Right cardiac atrium (tissue), 5 donors: ENCODE data around the gene HOXA2. TPM values are rescaled to one million over a fixed set of nuclear protein-coding genes. Genes with fewer than 3 reads are reported as not detected.

Experiments
- ATAC-seq, 2 donors: fragments of 200-7000 bp; cut with Tn5 transposase; one replicate each; pipeline versions ENCODE4 v1.8.0 to v1.9.1; 2020; ENCODE audit warnings: moderate library complexity in 2 of 2, mild to moderate bottlenecking in 1 of 2
- DNase-seq, 3 donors: peaks; one replicate each; pipeline ENCODE4 v3.0.0-alpha.2; 2020
- H3K27ac ChIP-seq: one replicate; pipeline ENCODE4 v1.5.1; 2013; ENCODE audit warnings: mild to moderate bottlenecking, low read length, control low read depth, moderate library complexity
- H3K27me3 ChIP-seq: one replicate; pipeline ENCODE4 v1.6.1; 2013; ENCODE audit not compliant: control insufficient read depth, insufficient read depth
- H3K4me1 ChIP-seq: one replicate; pipeline ENCODE4 v1.6.1; 2013; ENCODE audit warnings: low read length; ENCODE audit not compliant: control insufficient read depth, insufficient read depth
- H3K4me3 ChIP-seq: one replicate; pipeline ENCODE4 v1.5.1; 2013; ENCODE audit warnings: low read length, control low read depth
- H3K9me3 ChIP-seq: one replicate; pipeline ENCODE4 v1.6.1; 2013; ENCODE audit warnings: low read length; ENCODE audit not compliant: control insufficient read depth
- WGBS: extraction: QIAGEN DNeasy Blood & Tissue Kit; methylation state at CpG from one replicate; pipeline ENCODE4 v1.1.7; 2013; 5-methylcytosine and 5-hydroxymethylcytosine counted together
- intact Hi-C, 4 donors: fragments of 100-400 bp; cut with DNase I; formaldehyde crosslinking; loops; one replicate each; pipeline versions ENCODE4 v1.11.0 to v1.14.0; 2022 to 2023
- polyA plus RNA-seq: library from polyadenylated mRNA; stranded (reverse); fragments of 200-250 nt; gene quantifications from one replicate; pipeline ENCODE4 v1.2.3, GENCODE V29; 2013
- total RNA-seq, 4 donors: library from RNA; stranded (reverse); fragmentation: NEBNext Ultra II Directional; extraction: Animal tissue kit (Norgen Biotek cat#: 25700); gene quantifications; one replicate each; pipeline ENCODE4 v1.2.1, GENCODE V29; 2021
- donor health status: healthy with polysubstance abuse.
- donor health status: DM: no; HTN: yes; CAD: no.
- donor health status: DM: no; HTN: no; CAD: no.
- donor health status: DM: no; HTN: yes; CAD: no; lungs with severe emphysema.
- donor health status: DM: yes; HTN: yes; CAD: no.

Gene HOXA2
- total and polyA plus RNA-seq, 5 donors, result 0.12 to 0.60 (median 0.36) TPM; not detected in 1

- Histone ChIP-seq H3K4me3 (no peak overlapping the region), H3K27ac (no peak overlapping the region), H3K27me3 (peaks cover 2% of the 10 kb centered on the region), H3K4me1 (no peaks in the 10 kb centered on the region), H3K9me3 (no peaks in the 10 kb centered on the region)
- no peak for DNase-seq
- ATAC-seq, result no peak
- intact Hi-C loops, result no loop called here
- 44% methylated on average over 1 of the region's 1 CpG for WGBS
These were observed 9.7 kb downstream of the HOXA2 start for GRCh38 chr7:27092819-27093110.

DNA sequence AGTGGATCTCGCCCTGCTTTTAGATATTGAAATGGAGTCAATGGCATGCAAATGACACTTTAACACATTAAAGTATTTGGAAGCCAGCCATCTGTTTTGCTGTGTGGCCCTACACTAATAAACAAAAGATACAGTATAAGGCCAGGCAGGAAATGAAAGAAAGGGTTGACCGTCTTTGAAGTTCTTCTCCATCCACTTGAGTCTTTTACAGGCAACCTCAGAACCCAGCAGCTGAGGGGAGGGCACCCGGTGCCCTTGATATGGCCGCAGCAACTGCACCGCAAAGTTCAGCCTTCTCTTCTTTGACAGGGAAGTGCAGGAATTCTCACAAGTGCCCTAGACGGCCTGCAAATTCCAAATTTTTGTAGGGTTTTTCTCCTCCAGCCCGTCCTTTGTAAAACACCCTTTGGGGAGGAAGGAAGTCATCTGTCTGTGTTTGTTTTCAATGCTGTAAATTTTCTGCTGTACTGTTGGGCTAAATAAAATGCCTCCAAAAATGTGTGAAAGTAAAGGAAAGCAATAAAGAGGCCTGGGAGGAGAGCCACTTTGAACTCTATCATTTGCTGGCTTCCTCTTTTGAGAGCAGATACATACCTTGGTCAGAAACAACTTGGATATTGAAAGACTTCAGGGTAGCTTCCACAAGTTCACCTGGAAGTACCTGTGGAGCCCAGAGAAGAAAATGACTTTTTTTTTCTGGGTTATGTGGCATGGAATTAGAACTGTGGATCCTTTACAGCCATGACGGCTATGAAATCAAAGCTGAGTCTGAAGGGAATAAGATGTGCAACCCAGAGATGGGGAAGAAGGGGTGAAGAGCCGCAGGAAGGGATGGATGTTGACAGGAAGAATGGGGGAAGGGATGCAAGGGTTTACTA lies 10.3 kb downstream of the HOXA2 start:
- 48% methylated on average over 9 of the region's 9 CpGs for WGBS
- Histone ChIP-seq H3K27me3 (peaks cover 2% of the 10 kb centered on the region), H3K27ac (no peak overlapping the region), H3K4me1 (no peaks in the 10 kb centered on the region), H3K9me3 (no peaks in the 10 kb centered on the region), H3K4me3 (no peak overlapping the region)
- ATAC-seq (no peak), DNase-seq (no peak)
- intact Hi-C loops, result no loop called here

GRCh38 chr7:27091105-27091504 lies 11.4 kb downstream of the HOXA2 start:
- DNase-seq (no peak), ATAC-seq (no peak)
- no peaks in the 10 kb centered on the region for H3K4me1 ChIP-seq
- WGBS, result 25% methylated on average over 3 of the region's 3 CpGs
- peaks cover 2% of the 10 kb centered on the region for H3K27me3 ChIP-seq
- H3K9me3 ChIP-seq, result no peaks in the 10 kb centered on the region
- H3K4me3 ChIP-seq, result no peak overlapping the region
- intact Hi-C loops, result no loop called here
- H3K27ac ChIP-seq, result no peak overlapping the region

DNA sequence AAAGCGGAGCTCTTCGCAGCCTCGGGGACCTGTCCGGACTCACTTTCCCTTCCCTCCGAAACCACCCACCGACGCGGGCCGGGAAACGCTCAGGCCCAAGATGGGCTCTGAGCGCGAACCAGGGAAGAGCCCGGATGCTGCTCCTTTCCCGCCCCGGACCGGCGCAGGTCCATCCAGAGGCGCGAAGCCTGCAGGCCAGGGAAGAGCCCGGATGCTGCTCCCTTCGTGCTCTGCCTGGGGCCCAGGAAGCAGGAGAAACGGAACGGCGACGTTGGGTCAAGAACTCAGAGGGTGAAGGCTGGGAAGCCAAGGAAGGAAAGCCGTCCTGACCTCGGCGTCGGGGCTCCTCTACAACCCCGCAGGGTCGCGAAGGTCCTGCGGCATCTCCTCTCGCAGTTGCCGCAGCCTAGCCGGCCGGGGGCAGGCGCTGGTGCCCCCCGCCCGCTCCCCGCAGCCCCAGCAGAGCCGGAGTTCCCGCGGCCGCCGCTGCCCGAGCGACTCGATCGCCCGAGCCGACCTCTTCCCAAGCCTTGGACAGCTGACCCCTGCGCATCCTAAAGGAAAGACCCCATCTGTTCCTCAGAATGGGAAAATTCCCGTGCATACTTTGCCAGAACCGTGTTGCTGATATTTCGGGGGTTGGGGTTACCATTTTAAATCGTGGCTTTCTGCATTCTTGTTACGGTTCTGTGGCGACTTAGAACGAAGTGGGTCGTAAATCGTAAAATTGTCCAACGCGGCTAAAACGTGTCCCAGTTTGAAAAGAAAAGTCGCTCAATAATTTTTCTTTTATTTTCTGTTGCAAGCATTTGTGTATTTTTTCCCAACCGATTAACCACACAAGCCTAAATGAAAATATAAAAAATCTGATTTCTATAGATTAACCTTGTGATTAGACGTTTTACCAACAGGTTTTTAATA lies 14.2 kb downstream of the HOXA2 start:
- H3K27me3 ChIP-seq, result peaks cover 2% of the 10 kb centered on the region
- ATAC-seq (no peak), DNase-seq (no peak)
- H3K4me3 ChIP-seq, result peak overlapping the region; percentile 9
- no peaks in the 10 kb centered on the region for H3K9me3 ChIP-seq
- intact Hi-C loops, result no loop called here
- WGBS, result 15% methylated on average over 68 of the region's 68 CpGs
- no peaks in the 10 kb centered on the region for H3K4me1 ChIP-seq
- no peak overlapping the region for H3K27ac ChIP-seq

GRCh38 chr7:27083646-27084045 lies 18.8 kb downstream of the HOXA2 start:
- Histone ChIP-seq H3K4me1 (no peaks in the 10 kb centered on the region), H3K9me3 (no peaks in the 10 kb centered on the region), H3K27me3 (no peaks in the 10 kb centered on the region), H3K27ac (no peak overlapping the region), H3K4me3 (no peak overlapping the region)
- intact Hi-C loops, result no loop called here
- no peak for DNase-seq
- WGBS, result 87% methylated on average over 2 of the region's 2 CpGs
- no peak for ATAC-seq

DNA sequence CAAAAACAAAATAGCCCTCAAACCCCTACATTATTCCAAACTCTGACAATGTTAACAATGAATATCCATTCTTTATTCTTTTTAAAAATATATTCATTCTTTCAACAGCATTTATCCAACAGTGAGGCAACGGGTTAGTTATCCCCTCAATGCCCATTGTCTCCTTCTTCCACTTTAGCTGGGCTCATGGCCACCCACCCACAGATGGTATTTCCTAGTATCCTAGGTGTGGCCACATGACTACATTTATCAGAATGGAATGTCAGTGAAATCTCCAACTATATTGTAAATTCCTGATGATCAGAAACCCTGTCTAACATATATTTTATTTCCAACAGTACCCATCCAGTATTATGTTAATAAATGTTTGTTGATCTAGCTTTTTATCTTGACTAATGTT lies 20.3 kb downstream of the HOXA2 start:
- DNase-seq (no peak), ATAC-seq (no peak)
- no peaks in the 10 kb centered on the region for H3K9me3 ChIP-seq
- no peaks in the 10 kb centered on the region for H3K27me3 ChIP-seq
- intact Hi-C loops, result no loop called here
- H3K27ac ChIP-seq, result no peak overlapping the region
- H3K4me1 ChIP-seq, result no peaks in the 10 kb centered on the region
- WGBS, result 78% methylated on average over 1 of the region's 1 CpG
- H3K4me3 ChIP-seq, result no peak overlapping the region

- Histone ChIP-seq H3K9me3 (no peaks in the 10 kb centered on the region), H3K27me3 (no peaks in the 10 kb centered on the region), H3K4me1 (no peaks in the 10 kb centered on the region), H3K4me3 (no peak overlapping the region), H3K27ac (no peak overlapping the region)
- no peak for DNase-seq
- 53% methylated on average over 4 of the region's 4 CpGs for WGBS
- intact Hi-C loops, result no loop called here
- no peak for ATAC-seq
These were observed 21.5 kb downstream of the HOXA2 start for GRCh38 chr7:27080844-27081436.

DNA sequence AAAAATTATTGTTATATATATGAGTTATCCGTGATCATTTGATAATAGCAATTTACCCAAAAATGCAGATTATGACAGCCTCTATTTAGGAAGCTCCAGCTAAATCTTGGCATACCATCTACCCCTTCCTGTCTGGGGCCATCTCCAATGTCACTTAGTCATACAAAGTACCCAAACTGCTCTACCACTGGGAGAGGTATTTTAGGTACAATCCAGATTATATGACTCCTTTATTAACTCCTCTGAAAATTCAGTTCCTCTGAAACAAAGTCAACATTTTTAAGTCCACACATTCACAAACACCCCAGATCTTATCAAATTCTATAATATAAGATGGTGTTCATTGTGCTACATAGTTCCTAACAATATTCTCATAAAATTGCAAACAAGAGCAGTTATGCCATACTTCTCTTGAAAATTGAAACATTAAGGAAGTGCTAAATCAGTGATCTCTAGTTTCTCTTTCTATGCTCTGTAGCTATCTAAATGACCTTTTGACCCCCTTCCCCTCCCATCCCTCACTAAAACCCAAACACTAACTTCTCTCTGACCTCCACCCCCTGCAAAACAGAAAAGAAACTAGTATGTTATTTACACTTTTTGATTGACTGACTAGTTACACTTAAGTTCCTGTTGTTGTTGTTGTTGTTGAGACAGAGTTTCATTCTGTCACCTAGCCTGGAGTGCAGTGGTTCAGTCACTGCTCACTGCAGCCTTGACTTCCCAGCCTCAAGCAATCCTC lies 23.1 kb downstream of the HOXA2 start:
- 95% methylated on average over 1 of the region's 1 CpG for WGBS
- Histone ChIP-seq H3K4me1 (no peaks in the 10 kb centered on the region), H3K27ac (no peak overlapping the region), H3K27me3 (no peaks in the 10 kb centered on the region), H3K9me3 (no peaks in the 10 kb centered on the region), H3K4me3 (no peak overlapping the region)
- ATAC-seq, result no peak
- intact Hi-C loops, result no loop called here
- no peak for DNase-seq

- Histone ChIP-seq H3K9me3 (no peaks in the 10 kb centered on the region), H3K27me3 (no peaks in the 10 kb centered on the region), H3K27ac (no peak overlapping the region), H3K4me3 (no peak overlapping the region), H3K4me1 (no peaks in the 10 kb centered on the region)
- ATAC-seq (no peak), DNase-seq (no peak)
- WGBS, result 91% methylated on average over 5 of the region's 5 CpGs
- intact Hi-C loops, result no loop called here
These were observed 23.8 kb downstream of the HOXA2 start for GRCh38 chr7:27078616-27079233.

DNA sequence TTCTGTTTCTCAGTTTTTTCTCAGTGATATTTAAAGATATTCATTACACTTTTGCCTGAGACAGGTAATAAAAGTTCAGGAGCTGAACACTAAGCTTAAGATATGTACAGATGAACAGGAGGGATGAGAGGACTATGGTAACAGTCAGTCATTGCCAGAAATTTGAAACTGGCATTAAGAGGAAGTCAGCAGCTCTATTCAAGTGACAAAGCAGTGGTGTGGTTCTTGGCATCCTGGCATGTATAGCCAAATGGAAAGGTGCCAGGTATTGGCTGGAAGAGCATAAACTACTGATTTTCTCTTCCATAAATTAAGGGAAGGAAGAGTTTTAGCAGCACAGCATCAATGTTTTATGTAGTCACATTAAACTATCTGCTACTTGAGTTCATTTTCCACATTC lies 29.4 kb downstream of the HOXA2 start:
- Histone ChIP-seq H3K4me3 (no peak overlapping the region), H3K27me3 (no peaks in the 10 kb centered on the region), H3K9me3 (no peaks in the 10 kb centered on the region), H3K4me1 (no peaks in the 10 kb centered on the region), H3K27ac (no peak overlapping the region)
- no peak for ATAC-seq
- DNase-seq, result no peak
- intact Hi-C loops, result no loop called here
